22Rv1 (cell line): ENCODE measurements around the gene KAT7.

Experiments used
- ZFX ChIP-seq: fragments of 450-650 bp; IDR thresholded peaks from 2 replicates; pipeline ENCODE4 v1.6.1; 2017; ENCODE audit warnings: antibody characterized with exemption, borderline replicate concordance
- TF ChIP-seq, protein P1 (sequence below): fragments of 450-650 bp; IDR thresholded peaks from 2 replicates; pipeline ENCODE4 v1.5.1; 2017; ENCODE audit warnings: mild to moderate bottlenecking

GRCh38 chr17:49836111-49837030, 47.9 kb downstream of the KAT7 start:
- TF ChIP-seq, protein P1, sequence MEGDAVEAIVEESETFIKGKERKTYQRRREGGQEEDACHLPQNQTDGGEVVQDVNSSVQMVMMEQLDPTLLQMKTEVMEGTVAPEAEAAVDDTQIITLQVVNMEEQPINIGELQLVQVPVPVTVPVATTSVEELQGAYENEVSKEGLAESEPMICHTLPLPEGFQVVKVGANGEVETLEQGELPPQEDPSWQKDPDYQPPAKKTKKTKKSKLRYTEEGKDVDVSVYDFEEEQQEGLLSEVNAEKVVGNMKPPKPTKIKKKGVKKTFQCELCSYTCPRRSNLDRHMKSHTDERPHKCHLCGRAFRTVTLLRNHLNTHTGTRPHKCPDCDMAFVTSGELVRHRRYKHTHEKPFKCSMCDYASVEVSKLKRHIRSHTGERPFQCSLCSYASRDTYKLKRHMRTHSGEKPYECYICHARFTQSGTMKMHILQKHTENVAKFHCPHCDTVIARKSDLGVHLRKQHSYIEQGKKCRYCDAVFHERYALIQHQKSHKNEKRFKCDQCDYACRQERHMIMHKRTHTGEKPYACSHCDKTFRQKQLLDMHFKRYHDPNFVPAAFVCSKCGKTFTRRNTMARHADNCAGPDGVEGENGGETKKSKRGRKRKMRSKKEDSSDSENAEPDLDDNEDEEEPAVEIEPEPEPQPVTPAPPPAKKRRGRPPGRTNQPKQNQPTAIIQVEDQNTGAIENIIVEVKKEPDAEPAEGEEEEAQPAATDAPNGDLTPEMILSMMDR = no peak
- no peak for TF ChIP-seq ZFX
